ENCODE results near the gene ENTPD1.

- TF ChIP-seq, protein P1, sequence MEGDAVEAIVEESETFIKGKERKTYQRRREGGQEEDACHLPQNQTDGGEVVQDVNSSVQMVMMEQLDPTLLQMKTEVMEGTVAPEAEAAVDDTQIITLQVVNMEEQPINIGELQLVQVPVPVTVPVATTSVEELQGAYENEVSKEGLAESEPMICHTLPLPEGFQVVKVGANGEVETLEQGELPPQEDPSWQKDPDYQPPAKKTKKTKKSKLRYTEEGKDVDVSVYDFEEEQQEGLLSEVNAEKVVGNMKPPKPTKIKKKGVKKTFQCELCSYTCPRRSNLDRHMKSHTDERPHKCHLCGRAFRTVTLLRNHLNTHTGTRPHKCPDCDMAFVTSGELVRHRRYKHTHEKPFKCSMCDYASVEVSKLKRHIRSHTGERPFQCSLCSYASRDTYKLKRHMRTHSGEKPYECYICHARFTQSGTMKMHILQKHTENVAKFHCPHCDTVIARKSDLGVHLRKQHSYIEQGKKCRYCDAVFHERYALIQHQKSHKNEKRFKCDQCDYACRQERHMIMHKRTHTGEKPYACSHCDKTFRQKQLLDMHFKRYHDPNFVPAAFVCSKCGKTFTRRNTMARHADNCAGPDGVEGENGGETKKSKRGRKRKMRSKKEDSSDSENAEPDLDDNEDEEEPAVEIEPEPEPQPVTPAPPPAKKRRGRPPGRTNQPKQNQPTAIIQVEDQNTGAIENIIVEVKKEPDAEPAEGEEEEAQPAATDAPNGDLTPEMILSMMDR (IDR thresholded peaks at IDR 0.05), result no peak
- TF ChIP-seq EZH2 (IDR thresholded peaks at IDR 0.05) (no peak), EZH2phosphoT487 (IDR thresholded peaks at IDR 0.05) (no peak)
Observed at GRCh38 chr10:95728526-95728925, 27.4 kb upstream of the ENTPD1 start.

Measured in neural progenitor cell (in vitro differentiated cells).